ENCODE measurements around the gene XPO6. TPM values are rescaled to one million over a fixed set of nuclear protein-coding genes. Genes with fewer than 3 reads are reported as not detected.

Gene XPO6
- 94.6 TPM for total RNA-seq

DNA sequence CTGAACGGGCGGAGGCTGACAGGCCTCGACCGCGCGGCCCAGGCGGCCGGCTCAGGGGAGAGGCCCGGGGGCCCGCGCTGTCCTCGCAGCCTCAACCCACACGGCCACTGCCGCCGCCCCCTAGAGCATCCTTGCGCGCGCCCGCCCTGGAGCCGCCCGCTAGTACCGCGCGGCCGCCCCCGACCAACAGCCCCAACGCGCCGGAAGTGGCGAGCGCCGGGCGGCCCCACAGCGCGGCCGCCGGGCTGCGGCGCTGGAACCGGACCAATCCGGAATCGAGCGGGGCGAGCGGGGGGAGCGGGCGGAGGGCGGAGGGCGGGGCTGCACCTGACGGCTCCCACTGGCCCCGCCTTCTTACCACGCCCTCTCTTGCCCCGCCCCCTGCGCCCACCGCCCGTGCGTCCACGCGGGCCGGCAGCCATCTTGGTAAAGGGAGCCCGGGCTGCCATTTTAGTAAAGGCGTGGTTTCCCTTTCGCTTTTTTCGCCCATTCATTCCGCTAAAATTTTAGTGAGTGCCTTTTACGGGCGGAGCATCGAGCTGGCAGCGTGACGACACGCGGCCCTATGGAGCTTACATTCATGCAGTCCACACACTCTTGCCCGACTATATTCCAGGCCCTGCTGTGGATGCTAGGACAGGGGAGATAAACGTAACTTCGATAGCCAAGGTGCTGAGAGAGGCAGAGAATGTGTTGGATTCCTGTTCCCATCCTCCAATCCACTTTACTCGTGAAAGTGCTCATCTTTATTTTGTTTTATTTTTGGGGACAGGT lies at the start of gene XPO6:
XPO6 (minus strand) TSS at position 208 of the 774 bp plus-strand sequence. CDS start 597 bp downstream, outside the sequence.

DNA sequence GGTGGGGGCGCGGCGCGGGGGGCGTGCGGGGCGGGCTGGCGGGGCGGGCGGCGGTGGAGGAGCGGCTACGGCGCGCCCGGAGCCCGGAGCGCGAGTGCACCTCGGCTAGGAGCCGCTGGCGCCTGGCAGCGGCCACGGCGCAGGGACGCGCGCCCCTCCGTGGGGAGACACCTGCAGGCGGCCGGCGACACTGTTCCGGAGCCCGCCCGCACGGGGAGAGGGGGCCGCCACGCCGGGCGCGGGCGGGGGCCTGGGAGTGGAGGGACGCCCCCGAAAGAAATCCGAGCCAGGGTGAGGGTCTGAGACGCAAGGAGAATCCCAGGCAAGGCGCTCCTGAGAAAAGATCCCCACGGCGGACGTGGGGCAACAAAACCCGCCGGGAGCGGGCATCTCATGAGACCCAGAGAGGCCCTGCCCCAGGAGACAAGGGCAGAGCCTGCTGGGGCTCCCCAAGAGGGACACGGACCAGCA lies 148.1 kb downstream of the XPO6 start, which contains the start of gene GSG1L:
GSG1L (minus strand) TSS at position 124 of the 471 bp plus-strand sequence. CDS start 290 bp downstream, outside the sequence.

Small RNA genes lying within 50 kb of the gene (small RNA-seq; reads per million reads assigned to genes)
- not detected for gene RF00402
- gene RNY1P10 = not detected

Other genes with a start within 250 kb of the XPO6 start
- 14.1 TPM for gene GSG1L, start 148.3 kb downstream of the XPO6 start, total RNA-seq
- gene SBK1, start 80.6 kb upstream of the XPO6 start, total RNA-seq = 22.4 TPM
- 0.92 TPM for gene NPIPB6, start 151.5 kb upstream of the XPO6 start, total RNA-seq
- 115 TPM for gene EIF3CL, start 191.9 kb upstream of the XPO6 start, total RNA-seq